Measurements from ENCODE around the gene NEDD9. TPM values are rescaled to one million over a fixed set of nuclear protein-coding genes. Genes with fewer than 3 reads are reported as not detected.

Gene NEDD9
- total and polyA plus RNA-seq, 10 of the 15 experiments (the other 5 are each of a cell fraction or from before 2014, with no cell fraction given) = 4.9 to 92.6 (median 14.6) TPM

DNA sequence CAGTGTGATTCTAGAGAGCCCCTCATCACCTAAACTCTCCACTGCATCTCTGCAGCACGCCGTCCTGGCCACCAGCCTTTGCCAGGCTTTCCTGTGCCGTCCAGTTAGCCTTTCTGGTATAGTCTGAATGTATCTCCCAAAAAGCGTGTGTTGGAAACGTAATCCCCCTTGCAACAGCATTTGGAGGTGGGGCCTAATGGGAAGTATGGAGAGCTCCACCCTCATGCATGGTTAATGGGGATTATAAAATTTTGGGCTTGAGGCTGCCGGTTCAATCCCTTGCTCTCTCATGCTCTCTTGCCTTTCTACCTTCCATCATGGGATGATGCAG, 53.4 kb downstream of the NEDD9 start:
- intact Hi-C loops (cut with micrococcal nuclease; ENCODE audit: unreplicated experiment) = no loop called here
- H4K20me1 ChIP-seq (ENCODE audit: control insufficient read depth, insufficient read depth) = no peaks in the 10 kb centered on the region

More for the DNA sequence above, 53.4 kb downstream of the NEDD9 start:
- no peak for DNase-seq (ENCODE audit: low read depth, low spot score)
- no peak overlapping the region for H3K27ac ChIP-seq (ENCODE audit: control insufficient read depth, insufficient read depth)
- H3K4me2 ChIP-seq (ENCODE audit: control insufficient read depth, insufficient read depth) = no peak overlapping the region
- CTCF ChIA-PET = no interaction called here
- in situ Hi-C loops (cut with MboI) = loop anchor here (10.0 kb wide), 1 partner anchor 316 kb away; no protein-coding TSS in a partner anchor
- H3K4me3 ChIP-seq = no peak overlapping the region
- H3K9ac ChIP-seq (ENCODE audit: control insufficient read depth, insufficient read depth, low read length) = no peak overlapping the region
- SMC1A ChIA-PET (ENCODE audit: uncharacterized antibody, unreplicated experiment) = no interaction called here
- no peak overlapping the region for H2AFZ ChIP-seq (ENCODE audit: control insufficient read depth, low read depth, low read length)
- POLR2A ChIA-PET = no interaction called here
- no peaks in the 10 kb centered on the region for H3K27me3 ChIP-seq (replicated peaks in 1 of 2; ENCODE audit: control insufficient read depth in 2 of 2, insufficient read depth in 2 of 2, low read length in 1 of 2)
- RAD21 ChIA-PET (ENCODE audit: unreplicated experiment) = no interaction called here
- TF ChIP-seq, protein P1, sequence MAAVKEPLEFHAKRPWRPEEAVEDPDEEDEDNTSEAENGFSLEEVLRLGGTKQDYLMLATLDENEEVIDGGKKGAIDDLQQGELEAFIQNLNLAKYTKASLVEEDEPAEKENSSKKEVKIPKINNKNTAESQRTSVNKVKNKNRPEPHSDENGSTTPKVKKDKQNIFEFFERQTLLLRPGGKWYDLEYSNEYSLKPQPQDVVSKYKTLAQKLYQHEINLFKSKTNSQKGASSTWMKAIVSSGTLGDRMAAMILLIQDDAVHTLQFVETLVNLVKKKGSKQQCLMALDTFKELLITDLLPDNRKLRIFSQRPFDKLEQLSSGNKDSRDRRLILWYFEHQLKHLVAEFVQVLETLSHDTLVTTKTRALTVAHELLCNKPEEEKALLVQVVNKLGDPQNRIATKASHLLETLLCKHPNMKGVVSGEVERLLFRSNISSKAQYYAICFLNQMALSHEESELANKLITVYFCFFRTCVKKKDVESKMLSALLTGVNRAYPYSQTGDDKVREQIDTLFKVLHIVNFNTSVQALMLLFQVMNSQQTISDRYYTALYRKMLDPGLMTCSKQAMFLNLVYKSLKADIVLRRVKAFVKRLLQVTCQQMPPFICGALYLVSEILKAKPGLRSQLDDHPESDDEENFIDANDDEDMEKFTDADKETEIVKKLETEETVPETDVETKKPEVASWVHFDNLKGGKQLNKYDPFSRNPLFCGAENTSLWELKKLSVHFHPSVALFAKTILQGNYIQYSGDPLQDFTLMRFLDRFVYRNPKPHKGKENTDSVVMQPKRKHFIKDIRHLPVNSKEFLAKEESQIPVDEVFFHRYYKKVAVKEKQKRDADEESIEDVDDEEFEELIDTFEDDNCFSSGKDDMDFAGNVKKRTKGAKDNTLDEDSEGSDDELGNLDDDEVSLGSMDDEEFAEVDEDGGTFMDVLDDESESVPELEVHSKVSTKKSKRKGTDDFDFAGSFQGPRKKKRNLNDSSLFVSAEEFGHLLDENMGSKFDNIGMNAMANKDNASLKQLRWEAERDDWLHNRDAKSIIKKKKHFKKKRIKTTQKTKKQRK (IDR thresholded peaks at IDR 0.05; ENCODE audit: low read depth, low read length) = no peak
- no peak for TF ChIP-seq GATAD2B (conservative IDR thresholded peaks at IDR 0.05; ENCODE audit: low read depth)
- TF ChIP-seq SPI1 (IDR thresholded peaks at IDR 0.05; ENCODE audit: borderline replicate concordance, insufficient read depth, low read depth, low read length) = no peak
- TF ChIP-seq EP300 (IDR thresholded peaks at IDR 0.05; ENCODE audit: borderline replicate concordance in 1 of 2, control insufficient read depth in 1 of 2, low read depth in 2 of 2, low read length in 2 of 2) = no peak
- TF ChIP-seq NFYA (IDR thresholded peaks at IDR 0.05; ENCODE audit: borderline replicate concordance, low read depth, low read length) = no peak
- TF ChIP-seq LARP7 (IDR thresholded peaks at IDR 0.05) = no peak
- TF ChIP-seq ZNF207 (IDR thresholded peaks at IDR 0.05; ENCODE audit: borderline replicate concordance) = no peak
- no peak for TF ChIP-seq BHLHE40 (IDR thresholded peaks at IDR 0.05; ENCODE audit: borderline replicate concordance in 1 of 2, low read depth in 2 of 2, low read length in 1 of 2)
- H3K4me1 ChIP-seq (ENCODE audit: control insufficient read depth, insufficient read depth, low read length) = no peaks in the 10 kb centered on the region
- no peak for ATAC-seq
- no peaks in the 10 kb centered on the region for H3K79me2 ChIP-seq (ENCODE audit: control insufficient read depth, insufficient read depth, low read length)
- FAIRE-seq = no peak
- 98% methylated on average over 6 of the region's 6 CpGs for WGBS (ENCODE audit: insufficient coverage, insufficient replicate concordance, low lambda C conversion rate, missing lambda C conversion rate)
- no TSS peak for BruUV-seq (replicated peaks)
- H3K9me3 ChIP-seq (replicated peaks; ENCODE audit: control insufficient read depth, insufficient read depth, low read length) = no peaks in the 10 kb centered on the region
- peaks cover 0 to 5% of the 10 kb centered on the region in 2 experiments; a peak in 1 of 4 replicates for H3K36me3 ChIP-seq (ENCODE audit: control insufficient read depth in 2 of 2, insufficient read depth in 2 of 2, low read length in 1 of 2)

Measured in GM12878 (cell line).